ENCODE measurements around the gene CAMKK2.
"Not testable (repeated sequence)": the region's sequence is repeated elsewhere in the genome, so short reads cannot be mapped to it uniquely, and the experiment has no call there.

CAMKK2 gene

DNA sequence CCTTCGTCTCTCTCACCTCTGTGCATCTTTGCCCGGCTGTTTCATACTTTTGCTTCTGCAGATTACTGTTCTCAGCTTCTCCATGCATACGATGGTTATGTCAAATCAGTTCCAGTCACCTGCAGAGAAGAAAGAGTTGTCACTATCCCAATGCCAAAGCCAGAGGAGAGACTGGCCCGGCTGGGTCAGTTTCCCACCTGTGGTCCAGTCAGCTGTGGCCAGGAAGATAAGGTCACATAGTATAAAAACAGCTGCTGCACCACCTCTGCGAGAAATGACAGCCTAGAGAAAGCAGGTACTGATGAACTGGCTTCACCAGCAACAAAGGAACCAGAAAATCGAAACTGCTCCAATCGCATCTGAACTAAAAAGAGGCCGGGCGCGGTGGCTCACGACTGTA is 93.0 kb downstream of the CAMKK2 start:
- no peaks in the 10 kb centered on the region for H3K9me3 ChIP-seq (ENCODE audit: insufficient read depth, low read length, severe bottlenecking)
- H3K9ac ChIP-seq (ENCODE audit: low read depth, low read length): no peak overlapping the region
- no peaks in the 10 kb centered on the region for H3K27me3 ChIP-seq (ENCODE audit: insufficient read depth, low read length, poor library complexity)
- H2AFZ ChIP-seq (ENCODE audit: low read depth, low read length): no peak overlapping the region
- no peak overlapping the region for H3K4me2 ChIP-seq (ENCODE audit: insufficient read depth, low read length)
- no peak overlapping the region for H3K27ac ChIP-seq (ENCODE audit: low read length)
- no peaks in the 10 kb centered on the region for H4K20me1 ChIP-seq (ENCODE audit: insufficient read depth, low read length)
- H3K79me2 ChIP-seq (ENCODE audit: insufficient read depth, low read length): no peaks in the 10 kb centered on the region
- no peak overlapping the region for H3K4me3 ChIP-seq (ENCODE audit: low read depth in 1 of 2, low read length in 2 of 2)
- ATAC-seq (ENCODE audit: insufficient read depth, low read depth): no peak
- no peak for TF ChIP-seq EZH2 (IDR thresholded peaks at IDR 0.05; ENCODE audit: borderline replicate concordance, low read depth, low read length, severe bottlenecking)
- TF ChIP-seq, protein P1, sequence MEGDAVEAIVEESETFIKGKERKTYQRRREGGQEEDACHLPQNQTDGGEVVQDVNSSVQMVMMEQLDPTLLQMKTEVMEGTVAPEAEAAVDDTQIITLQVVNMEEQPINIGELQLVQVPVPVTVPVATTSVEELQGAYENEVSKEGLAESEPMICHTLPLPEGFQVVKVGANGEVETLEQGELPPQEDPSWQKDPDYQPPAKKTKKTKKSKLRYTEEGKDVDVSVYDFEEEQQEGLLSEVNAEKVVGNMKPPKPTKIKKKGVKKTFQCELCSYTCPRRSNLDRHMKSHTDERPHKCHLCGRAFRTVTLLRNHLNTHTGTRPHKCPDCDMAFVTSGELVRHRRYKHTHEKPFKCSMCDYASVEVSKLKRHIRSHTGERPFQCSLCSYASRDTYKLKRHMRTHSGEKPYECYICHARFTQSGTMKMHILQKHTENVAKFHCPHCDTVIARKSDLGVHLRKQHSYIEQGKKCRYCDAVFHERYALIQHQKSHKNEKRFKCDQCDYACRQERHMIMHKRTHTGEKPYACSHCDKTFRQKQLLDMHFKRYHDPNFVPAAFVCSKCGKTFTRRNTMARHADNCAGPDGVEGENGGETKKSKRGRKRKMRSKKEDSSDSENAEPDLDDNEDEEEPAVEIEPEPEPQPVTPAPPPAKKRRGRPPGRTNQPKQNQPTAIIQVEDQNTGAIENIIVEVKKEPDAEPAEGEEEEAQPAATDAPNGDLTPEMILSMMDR (IDR thresholded peaks at IDR 0.05; ENCODE audit: borderline replicate concordance, extremely low read depth, low read length, poor library complexity, severe bottlenecking): no peak
- H3K4me1 ChIP-seq (ENCODE audit: insufficient read depth, low read length): no peaks in the 10 kb centered on the region
- H3K36me3 ChIP-seq (ENCODE audit: insufficient read depth, low read length): no peaks in the 10 kb centered on the region
- DNase-seq: no peak

DNA sequence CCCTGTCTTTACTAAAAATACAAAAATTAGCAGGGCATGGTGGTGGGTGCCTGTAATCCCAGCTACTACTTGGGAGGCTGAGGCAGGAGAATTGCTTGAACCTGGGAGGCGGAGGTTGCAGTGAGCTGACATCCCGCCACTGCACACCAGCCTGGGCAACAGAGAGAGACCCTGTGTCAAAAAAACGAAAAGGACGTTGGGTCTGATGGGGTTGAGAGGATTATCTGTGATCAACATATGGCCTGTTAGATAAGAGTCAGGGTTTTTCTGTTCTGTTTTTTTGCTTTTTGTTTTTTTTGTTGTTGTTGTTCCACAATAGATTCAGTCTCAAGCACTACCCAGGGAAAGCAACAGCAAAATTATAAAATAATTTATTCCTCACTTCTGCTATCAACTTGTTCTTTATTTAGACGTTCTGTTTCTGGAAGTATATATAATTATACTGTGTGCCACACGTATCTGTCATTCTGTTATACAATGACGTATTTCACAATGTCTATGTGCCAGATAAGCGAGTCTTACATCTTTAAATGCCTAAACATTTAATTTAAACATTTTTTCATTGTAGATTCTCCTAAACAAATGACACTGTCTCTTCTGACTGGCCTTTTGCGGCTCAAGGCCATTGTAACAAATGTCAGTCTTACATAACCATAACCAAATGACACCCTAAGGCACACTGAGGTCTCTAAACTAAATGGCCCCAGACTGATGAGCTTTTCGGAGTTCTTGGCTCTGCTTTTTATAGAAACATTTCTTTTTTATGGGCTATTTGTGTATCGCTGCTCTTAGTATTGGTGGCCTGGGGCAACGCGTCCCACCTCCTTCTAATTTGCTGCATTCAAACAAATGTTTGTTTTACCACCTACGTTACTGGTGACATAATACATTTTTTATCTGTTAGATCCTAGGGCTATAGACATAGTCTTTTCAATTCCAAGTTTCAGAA is 93.8 kb downstream of the CAMKK2 start:
- Histone ChIP-seq H3K27ac (ENCODE audit: low read length) (no peak overlapping the region), H3K9me3 (ENCODE audit: insufficient read depth, low read length, severe bottlenecking) (no peaks in the 10 kb centered on the region), H3K4me2 (ENCODE audit: insufficient read depth, low read length) (no peak overlapping the region), H4K20me1 (ENCODE audit: insufficient read depth, low read length) (no peaks in the 10 kb centered on the region), H3K36me3 (ENCODE audit: insufficient read depth, low read length) (no peaks in the 10 kb centered on the region), H3K4me3 (ENCODE audit: low read depth in 1 of 2, low read length in 2 of 2) (no peak overlapping the region), H3K9ac (ENCODE audit: low read depth, low read length) (no peak overlapping the region), H3K79me2 (ENCODE audit: insufficient read depth, low read length) (no peaks in the 10 kb centered on the region), H2AFZ (ENCODE audit: low read depth, low read length) (no peak overlapping the region), H3K4me1 (ENCODE audit: insufficient read depth, low read length) (no peaks in the 10 kb centered on the region), H3K27me3 (ENCODE audit: insufficient read depth, low read length, poor library complexity) (no peaks in the 10 kb centered on the region)
- ATAC-seq (ENCODE audit: insufficient read depth, low read depth) (no peak), DNase-seq (no peak)
- TF ChIP-seq, protein P1 (IDR thresholded peaks at IDR 0.05; ENCODE audit: borderline replicate concordance, extremely low read depth, low read length, poor library complexity, severe bottlenecking): no peak
- no peak for TF ChIP-seq EZH2 (IDR thresholded peaks at IDR 0.05; ENCODE audit: borderline replicate concordance, low read depth, low read length, severe bottlenecking)

DNA sequence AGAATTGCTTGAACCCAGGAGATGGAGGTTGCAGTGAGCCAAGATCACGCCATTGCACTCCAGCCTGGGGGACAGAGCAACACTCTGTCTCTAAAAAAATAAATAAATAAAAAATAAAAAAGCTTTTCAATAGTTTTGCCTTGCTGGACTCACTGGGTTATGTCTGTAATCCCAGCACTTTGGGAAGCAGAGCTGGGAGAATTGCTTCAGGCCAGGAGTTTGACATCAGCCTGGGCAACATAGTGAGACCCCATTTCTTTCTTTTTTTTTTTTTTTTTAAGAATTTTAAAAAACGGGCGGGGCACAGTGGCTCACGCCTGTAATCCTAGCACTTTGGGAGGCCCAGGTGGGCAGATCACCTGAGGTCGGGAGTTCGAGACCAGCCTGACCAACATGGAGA is 95.4 kb downstream of the CAMKK2 start:
- not testable (repeated sequence) for H3K9me3 ChIP-seq (ENCODE audit: insufficient read depth, low read length, severe bottlenecking); H2AFZ ChIP-seq (ENCODE audit: low read depth, low read length); H3K36me3 ChIP-seq (ENCODE audit: insufficient read depth, low read length); H3K27me3 ChIP-seq (ENCODE audit: insufficient read depth, low read length, poor library complexity); H3K79me2 ChIP-seq (ENCODE audit: insufficient read depth, low read length); H3K4me3 ChIP-seq (ENCODE audit: low read depth in 1 of 2, low read length in 2 of 2); H3K4me1 ChIP-seq (ENCODE audit: insufficient read depth, low read length); H3K27ac ChIP-seq (ENCODE audit: low read length); DNase-seq; H3K9ac ChIP-seq (ENCODE audit: low read depth, low read length); H3K4me2 ChIP-seq (ENCODE audit: insufficient read depth, low read length); ATAC-seq (ENCODE audit: insufficient read depth, low read depth); H4K20me1 ChIP-seq (ENCODE audit: insufficient read depth, low read length)

DNA sequence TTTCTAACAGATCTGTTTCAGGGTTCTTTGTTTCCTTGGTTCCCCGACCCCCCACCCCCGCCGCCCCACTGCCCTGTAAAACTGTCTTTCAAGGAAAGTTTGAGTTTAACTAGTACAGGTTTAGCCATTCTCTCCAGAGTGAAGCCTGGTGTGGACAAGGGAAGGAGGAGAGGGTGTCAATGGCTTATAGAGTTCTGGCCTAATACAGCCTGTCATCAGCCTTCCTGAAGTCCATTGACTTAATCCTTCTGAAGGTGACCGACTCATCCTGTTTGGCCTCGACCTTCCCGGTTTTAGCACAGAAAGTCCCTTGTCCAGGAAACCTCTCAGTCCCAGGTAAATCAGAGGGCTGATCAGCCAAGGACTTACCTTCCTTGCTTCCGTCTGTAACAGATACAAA is 97.6 kb downstream of the CAMKK2 start:
- ATAC-seq (ENCODE audit: insufficient read depth, low read depth) (no peak), DNase-seq (no peak)
- no peaks in the 10 kb centered on the region for H3K79me2 ChIP-seq (ENCODE audit: insufficient read depth, low read length)
- no peaks in the 10 kb centered on the region for H3K4me1 ChIP-seq (ENCODE audit: insufficient read depth, low read length)
- H3K4me3 ChIP-seq (ENCODE audit: low read depth in 1 of 2, low read length in 2 of 2): no peak overlapping the region
- H3K9me3 ChIP-seq (ENCODE audit: insufficient read depth, low read length, severe bottlenecking): no peaks in the 10 kb centered on the region
- H3K36me3 ChIP-seq (ENCODE audit: insufficient read depth, low read length): no peaks in the 10 kb centered on the region
- no peaks in the 10 kb centered on the region for H4K20me1 ChIP-seq (ENCODE audit: insufficient read depth, low read length)
- H3K4me2 ChIP-seq (ENCODE audit: insufficient read depth, low read length): no peak overlapping the region
- no peak for TF ChIP-seq EZH2 (IDR thresholded peaks at IDR 0.05; ENCODE audit: borderline replicate concordance, low read depth, low read length, severe bottlenecking)
- TF ChIP-seq, protein P1 (IDR thresholded peaks at IDR 0.05; ENCODE audit: borderline replicate concordance, extremely low read depth, low read length, poor library complexity, severe bottlenecking): no peak
- no peaks in the 10 kb centered on the region for H3K27me3 ChIP-seq (ENCODE audit: insufficient read depth, low read length, poor library complexity)
- no peak overlapping the region for H2AFZ ChIP-seq (ENCODE audit: low read depth, low read length)
- H3K27ac ChIP-seq (ENCODE audit: low read length): no peak overlapping the region
- H3K9ac ChIP-seq (ENCODE audit: low read depth, low read length): no peak overlapping the region

Data from DND-41 (cell line).